ENCODE measurements around the gene KIF20B.
"Not testable (repeated sequence)": the region's sequence is repeated elsewhere in the genome, so short reads cannot be mapped to it uniquely, and the experiment has no call there.

The KIF20B gene

DNA sequence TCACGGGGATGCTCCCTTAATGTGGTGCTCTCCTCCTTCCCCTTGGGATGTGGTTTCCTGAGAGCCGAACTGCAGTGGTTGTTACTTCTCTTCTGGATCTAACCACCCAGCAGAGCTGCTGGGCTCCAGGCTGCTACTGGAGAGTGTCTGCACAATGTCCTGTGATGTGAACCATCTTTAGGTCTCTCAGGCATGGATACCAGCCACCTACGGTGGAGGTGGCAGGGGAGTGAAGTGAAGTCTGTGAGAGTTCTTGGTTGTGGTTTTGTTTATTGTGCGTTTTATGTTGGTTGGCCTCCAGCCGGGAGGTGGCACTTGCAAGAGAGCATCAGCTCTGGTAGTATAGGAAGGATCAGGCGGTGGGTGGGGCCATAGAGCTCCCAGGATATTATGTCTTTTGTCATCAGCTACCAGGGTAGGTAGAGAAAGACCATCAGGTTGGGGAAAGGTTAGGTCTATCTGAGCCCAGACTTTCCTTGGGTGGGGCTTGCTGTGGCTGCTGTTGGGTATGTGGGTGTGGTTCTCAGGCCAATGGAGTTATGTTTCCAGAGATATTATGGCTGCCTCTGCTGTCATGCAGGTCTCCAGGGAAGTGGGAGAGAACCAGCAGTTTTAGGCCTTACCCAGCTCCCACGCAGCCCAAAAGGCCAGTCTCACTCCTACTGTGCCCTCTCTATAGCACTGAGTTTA is 87.9 kb downstream of the KIF20B start:
- no peak for DNase-seq

DNA sequence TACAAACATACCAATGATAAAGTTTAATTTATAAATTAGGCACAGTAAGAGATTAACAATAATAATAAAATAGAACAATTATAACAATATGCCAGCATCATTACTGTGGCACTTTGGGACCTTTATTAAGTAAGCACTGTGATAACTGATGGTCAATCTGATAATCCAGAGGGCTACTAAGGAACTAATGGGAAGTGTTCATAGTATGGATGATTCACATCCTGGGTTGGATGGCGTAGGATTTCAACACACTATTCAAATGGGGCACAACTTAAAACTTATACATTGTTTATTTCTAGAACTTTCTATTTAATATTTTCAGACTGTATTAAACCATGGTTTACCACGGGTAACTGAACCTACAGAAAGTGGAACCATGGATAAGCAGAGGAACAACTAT is 90.8 kb downstream of the KIF20B start:
- no peak for DNase-seq

DNA sequence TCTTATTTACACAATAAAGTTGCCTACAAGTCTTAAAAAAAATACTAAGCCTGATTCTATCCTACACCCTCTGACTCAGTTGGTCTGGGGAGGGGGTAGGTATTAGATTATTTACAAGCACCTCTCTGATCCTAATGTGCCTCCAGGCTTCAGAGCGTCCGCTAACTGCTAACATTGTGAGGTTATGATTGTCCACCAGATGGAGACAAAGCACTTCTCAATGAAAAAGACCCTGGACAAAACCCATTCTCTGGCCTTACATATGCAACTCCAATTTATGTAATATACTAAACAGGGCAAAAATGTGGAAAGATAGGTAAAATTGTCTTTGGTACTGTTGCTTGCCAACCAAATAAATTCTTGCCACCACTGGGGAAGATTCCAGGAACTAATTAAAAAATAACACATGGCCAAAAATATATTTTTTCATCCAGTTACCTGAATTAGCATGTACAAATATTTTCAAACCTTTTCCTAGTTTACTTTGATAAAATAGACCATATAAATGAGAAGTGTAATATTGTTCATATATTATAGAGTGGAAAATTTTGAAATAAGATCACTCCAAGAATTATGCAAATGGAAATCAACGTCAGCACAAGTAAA is 92.4 kb downstream of the KIF20B start:
- peak; percentile 29 to 84 (median 56) for DNase-seq

DNA sequence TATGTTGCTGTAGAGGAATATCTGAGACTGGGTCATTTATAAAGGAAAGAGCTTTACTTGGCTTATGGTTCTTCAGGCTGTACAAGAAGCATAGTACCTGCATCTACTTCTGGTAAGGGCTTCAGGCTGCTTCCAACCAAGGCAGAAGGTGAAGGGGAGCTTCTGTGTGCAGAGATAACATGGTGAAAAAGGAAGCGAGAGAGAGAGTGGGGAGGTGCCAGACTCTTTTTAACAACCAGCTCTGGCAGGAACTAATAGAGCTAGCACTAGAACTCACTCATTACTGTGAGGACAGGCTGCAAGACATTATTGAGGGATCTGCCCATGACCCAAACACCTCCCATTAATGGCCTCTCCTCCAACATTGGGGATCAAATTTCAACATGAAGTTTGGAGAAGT is 94.5 kb downstream of the KIF20B start:
- DNase-seq: no peak

DNA sequence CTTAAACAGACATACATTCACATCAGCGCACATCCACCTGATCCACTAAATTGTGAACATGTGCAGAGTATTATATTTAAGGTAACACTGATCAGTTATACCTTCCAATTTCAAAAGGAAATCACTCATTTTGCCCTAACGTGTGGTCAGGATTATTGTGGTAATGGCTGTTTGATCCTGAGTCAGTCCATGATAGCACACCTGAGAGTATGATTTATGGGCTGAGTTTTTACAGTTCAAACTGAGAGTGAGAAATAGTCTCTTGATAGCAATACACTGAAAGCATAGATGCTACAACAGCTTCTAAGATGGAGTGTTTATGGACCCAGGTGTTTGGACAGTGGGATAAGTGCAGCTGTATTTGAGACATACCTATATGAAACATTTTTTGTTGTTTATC is 96.7 kb downstream of the KIF20B start:
- DNase-seq: no peak

DNA sequence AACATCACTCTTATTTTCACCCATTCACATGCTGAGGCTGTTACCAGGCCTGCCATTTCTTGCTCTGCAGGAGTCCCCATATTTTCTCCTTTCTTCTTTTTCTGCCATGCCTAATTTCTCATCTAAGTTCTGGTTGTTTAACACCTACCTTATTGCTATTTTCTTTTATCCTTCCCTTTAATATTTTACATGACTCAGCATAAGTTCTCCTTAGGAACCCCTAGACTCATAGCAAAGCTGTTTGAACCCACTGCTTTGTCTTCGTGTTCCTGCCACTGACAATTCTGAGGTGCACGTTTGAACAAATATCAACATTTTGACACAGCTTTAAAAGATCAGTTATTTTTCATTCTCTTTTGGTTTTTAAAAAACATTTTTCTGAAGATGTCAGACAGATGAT is 98.2 kb downstream of the KIF20B start:
- no peak for DNase-seq

DNA sequence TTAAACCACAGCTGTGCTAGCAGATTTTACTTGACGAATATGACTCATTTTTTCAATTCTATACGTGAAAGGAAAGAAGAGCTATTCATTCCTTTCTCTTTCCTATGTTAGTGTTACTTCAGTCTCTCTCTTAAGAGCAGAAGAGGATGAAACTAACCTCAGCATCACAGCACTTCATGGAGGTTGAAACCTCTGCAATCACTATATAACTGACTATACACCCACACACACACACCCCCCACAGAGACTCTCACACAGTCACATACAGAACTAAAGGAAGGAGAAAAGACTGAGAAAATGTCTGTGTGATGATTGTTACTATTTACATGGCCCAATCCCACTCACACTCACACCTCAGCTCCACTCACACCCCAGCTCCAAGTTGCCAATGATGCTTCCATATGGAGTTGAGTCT is 104.2 kb downstream of the KIF20B start:
- no peak for DNase-seq

DNA sequence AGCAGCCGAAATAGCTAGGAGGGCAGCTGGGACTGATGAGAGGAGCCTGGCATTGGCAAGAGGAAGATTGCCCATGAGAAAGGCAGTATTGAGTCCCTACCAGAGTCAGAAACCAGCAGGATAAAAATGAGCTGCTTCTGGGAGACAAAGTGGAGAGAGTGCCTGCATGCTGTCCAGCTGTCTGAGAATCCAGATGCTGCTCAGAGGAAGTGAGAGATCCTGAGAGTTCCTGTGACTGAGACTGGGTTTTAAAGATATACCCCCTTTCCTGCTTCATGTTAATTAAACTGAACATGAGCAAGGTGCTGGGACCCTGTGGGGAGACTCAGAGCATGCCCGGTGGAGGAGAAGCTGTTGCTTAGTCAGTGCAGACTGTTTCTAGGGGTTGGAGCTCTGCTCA is 107.5 kb downstream of the KIF20B start:
- no peak for DNase-seq

DNA sequence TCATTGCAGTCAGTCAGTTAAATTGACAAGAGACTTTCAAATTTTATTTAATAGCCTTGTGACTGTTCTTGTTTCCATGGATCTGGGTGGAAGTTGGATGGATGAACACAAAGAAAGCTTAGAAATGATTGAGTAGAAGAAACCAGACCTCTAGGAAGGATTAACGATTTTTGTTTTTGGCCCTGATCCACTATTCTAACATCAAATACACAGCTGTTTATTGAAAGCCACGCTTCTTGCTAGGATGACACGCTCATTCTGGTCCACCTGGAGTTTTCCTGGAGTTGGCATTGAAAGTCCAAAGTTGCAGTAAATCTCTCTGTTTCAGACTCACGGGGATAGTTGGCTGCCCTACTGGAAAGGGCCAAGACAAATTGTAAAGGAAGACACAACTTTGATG is 108.4 kb downstream of the KIF20B start:
- no peak for DNase-seq

DNA sequence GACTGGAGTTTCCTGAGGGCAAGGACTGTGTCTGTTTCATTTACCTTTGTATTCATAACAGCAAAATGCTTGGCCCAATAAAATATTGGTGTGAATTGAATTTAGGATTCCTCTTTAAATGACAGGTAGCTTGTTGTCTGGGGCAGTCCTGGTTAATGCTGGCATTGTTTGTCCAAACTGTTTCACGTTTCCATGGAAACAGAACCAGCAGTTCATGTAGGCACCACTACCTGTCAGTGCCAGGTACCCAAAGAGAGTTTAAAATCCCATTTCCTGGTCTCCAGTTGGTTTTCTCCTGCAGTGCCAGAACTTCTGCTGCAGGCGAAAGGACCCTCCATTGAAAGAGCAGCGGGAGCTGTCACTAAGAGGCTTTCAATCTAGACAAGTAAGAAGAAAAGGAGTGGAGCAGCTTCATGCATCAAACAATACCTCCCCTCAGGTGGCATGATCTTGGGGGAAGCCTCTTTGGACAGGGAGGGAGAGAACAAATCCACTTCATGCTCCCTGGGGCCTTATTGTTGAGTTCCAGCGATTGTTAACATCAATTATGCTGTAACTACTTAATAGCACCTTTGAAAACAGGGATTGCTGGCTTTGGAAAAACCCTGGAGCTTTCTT is 109.6 kb downstream of the KIF20B start:
- peak in 2 of 3 experiments; percentile 57 to 91 for DNase-seq

DNA sequence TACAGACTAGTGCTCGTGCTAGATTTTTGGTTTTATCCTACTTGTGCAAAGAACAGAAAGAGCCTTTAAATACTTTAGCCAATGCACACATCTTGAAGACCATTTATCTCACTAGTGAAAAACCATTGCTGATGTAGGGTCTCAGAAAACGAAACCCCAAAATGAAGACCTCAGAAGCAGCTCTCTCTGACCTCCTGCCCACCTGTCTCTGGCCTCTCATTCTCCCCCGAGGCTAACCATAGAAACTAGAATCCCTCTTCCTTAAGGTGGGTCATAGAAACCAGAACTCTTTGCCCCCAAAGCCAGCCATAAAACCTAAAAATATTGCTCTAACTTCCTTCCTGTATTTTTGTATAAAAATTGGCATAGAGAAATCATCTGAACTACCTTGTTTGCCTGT is 112.2 kb downstream of the KIF20B start:
- DNase-seq: no peak

DNA sequence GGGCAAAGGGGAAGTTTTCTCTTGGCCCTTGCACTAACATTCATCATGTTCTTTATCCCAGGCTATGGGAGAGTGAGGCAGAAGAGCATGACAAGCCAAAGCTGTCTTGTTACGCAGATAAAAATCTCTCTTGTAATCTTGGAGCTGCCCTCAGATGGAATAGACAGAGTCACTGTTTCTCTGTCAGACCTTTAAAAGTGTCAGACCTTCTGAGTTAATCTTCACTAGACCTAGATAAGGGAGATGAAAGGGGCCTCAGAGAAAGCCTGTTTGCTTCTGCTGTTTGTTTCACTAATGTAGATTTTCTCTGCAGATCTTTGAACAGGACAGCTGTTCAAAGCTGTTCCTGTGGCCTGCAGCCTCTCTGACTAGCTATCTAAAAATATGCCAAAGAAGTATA is 112.9 kb downstream of the KIF20B start:
- no peak for DNase-seq

DNA sequence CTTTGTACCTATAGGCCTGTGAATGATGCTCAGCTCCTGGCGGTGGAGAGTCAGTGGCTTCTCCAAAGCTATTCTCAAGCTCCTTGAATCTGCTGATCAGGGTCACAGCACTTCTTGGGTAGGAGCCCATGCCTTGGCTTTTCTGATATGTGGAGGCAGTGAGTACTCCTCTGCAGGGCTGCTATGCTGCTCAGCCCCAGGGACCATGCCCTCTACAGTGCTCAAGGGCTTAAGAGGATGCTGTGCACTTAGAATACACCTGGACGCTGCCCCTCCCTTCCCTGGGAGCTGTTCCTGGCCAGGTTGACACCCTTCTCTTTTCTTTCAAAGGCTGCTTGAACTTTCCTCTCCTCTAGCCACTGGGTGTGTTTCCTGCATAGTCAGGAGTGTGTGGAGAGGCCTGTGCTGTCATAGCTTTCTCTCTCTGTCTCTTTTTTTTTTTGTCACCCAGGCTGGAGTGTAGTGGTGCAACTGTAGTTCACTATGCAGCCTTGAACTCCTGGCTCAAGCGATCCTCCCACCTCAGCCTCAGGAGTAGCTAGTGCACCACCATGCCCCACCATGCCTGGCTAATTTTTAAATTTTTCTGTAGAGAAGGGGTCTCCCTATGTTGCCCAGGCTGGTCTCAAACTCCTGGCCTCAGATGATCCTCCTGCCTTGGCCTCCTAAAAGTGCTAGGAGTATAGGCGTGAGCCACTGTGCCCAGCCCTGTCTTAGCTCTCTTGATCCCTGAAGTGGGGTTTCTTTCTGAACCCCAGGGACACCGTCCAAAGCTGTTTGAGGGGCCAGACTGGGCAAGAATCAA is 113.9 kb downstream of the KIF20B start:
- DNase-seq: no peak

DNA sequence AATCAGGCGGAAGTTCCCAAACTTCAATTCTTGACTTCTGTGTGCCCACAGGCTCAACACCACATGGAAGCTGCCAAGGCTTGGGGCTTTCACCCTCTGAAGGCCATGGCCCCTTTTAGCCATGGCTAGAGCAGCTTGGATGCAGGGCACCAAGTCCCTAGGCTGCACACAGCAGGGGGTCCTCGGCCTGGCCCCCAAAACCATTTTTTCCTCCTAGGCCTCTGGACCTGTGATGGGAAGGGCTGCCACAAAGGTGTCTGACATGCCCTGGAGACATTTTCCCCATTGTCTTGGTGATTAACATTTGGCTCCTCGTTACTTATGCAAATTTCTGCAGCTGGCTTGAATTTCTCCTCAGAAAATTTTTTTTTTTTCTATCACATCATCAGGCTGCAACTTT is 117.6 kb downstream of the KIF20B start:
- not testable (repeated sequence) for DNase-seq

All from NCI-H1417 (cell line).